Measurements from ENCODE around the gene CRLF2. TPM values are rescaled to one million over a fixed set of nuclear protein-coding genes. Genes with fewer than 3 reads are reported as not detected.
A peak's percentile ranks its signal among the peaks of the same experiment; 100 is the strongest.
"Not testable (repeated sequence)": the region's sequence is repeated elsewhere in the genome, so short reads cannot be mapped to it uniquely, and the experiment has no call there.

CRLF2 gene
- total RNA-seq, 4 donors from 2014 or later: not detected

- no peaks in the 10 kb centered on the region for H3K9me3 ChIP-seq
- intact Hi-C loops (cut with DNase I): no loop called here
- no peak overlapping the region for H3K4me3 ChIP-seq (replicated peaks in 1 of 3)
- no peaks in the 10 kb centered on the region for H3K36me3 ChIP-seq
- no peaks in the 10 kb centered on the region for H3K27me3 ChIP-seq
- peak in 1 of 2 donors; percentile 4 for DNase-seq
- TF ChIP-seq, protein P1, sequence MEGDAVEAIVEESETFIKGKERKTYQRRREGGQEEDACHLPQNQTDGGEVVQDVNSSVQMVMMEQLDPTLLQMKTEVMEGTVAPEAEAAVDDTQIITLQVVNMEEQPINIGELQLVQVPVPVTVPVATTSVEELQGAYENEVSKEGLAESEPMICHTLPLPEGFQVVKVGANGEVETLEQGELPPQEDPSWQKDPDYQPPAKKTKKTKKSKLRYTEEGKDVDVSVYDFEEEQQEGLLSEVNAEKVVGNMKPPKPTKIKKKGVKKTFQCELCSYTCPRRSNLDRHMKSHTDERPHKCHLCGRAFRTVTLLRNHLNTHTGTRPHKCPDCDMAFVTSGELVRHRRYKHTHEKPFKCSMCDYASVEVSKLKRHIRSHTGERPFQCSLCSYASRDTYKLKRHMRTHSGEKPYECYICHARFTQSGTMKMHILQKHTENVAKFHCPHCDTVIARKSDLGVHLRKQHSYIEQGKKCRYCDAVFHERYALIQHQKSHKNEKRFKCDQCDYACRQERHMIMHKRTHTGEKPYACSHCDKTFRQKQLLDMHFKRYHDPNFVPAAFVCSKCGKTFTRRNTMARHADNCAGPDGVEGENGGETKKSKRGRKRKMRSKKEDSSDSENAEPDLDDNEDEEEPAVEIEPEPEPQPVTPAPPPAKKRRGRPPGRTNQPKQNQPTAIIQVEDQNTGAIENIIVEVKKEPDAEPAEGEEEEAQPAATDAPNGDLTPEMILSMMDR (IDR thresholded peaks at IDR 0.05): no peak
- no peak for TF ChIP-seq POLR2A (IDR thresholded peaks at IDR 0.05)
- H3K4me1 ChIP-seq: no peaks in the 10 kb centered on the region
- 28 to 37% methylated on average over 18 of the region's 18 CpGs for WGBS, 2 donors
- no peak overlapping the region for H3K27ac ChIP-seq
These were observed 47.8 kb downstream of the CRLF2 start for GRCh38 chrX:1164322-1165288.

DNA sequence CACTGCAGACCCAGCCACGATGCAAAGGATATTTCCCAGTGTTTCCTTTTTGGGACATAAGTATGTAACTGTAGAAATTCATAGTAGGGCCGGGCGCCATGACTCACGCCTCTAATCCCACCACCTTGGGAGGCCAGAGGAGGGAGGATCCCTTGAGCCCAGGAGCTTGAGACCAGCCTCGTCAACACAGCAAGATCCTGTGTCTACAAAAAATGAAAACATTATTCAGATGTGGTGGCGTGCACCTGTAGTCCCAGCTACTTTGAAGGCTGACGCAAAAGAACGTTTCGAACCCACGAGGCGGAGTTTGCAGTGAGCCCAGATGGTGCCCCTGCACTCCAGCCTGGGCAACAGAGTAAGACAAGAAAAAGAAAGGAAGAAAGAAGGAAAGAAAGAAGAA lies 49.2 kb downstream of the CRLF2 start:
- intact Hi-C loops (cut with DNase I): no loop called here
- TF ChIP-seq, protein P1 (IDR thresholded peaks at IDR 0.05): no peak
- TF ChIP-seq POLR2A (IDR thresholded peaks at IDR 0.05): no peak
- Histone ChIP-seq H3K9me3 (no peaks in the 10 kb centered on the region), H3K36me3 (no peaks in the 10 kb centered on the region), H3K4me1 (no peaks in the 10 kb centered on the region), H3K27ac (no peak overlapping the region), H3K4me3 (replicated peaks in 1 of 3) (no peak overlapping the region), H3K27me3 (no peaks in the 10 kb centered on the region)
- DNase-seq: no peak
- WGBS, 2 donors: 78 to 79% methylated on average over 11 of the region's 11 CpGs

GRCh38 chrX:1162119-1162916 lies 50.1 kb downstream of the CRLF2 start:
- H3K4me1 ChIP-seq: no peaks in the 10 kb centered on the region
- H3K27ac ChIP-seq: no peak overlapping the region
- 72 to 81% methylated on average over 10 of the region's 10 CpGs for WGBS, 2 donors
- DNase-seq: no peak
- H3K36me3 ChIP-seq: no peaks in the 10 kb centered on the region
- TF ChIP-seq, protein P1 (IDR thresholded peaks at IDR 0.05): no peak
- no peak for TF ChIP-seq POLR2A (IDR thresholded peaks at IDR 0.05)
- H3K27me3 ChIP-seq: no peaks in the 10 kb centered on the region
- no peak overlapping the region for H3K4me3 ChIP-seq (replicated peaks in 1 of 3)
- no peaks in the 10 kb centered on the region for H3K9me3 ChIP-seq
- intact Hi-C loops (cut with DNase I): no loop called here

DNA sequence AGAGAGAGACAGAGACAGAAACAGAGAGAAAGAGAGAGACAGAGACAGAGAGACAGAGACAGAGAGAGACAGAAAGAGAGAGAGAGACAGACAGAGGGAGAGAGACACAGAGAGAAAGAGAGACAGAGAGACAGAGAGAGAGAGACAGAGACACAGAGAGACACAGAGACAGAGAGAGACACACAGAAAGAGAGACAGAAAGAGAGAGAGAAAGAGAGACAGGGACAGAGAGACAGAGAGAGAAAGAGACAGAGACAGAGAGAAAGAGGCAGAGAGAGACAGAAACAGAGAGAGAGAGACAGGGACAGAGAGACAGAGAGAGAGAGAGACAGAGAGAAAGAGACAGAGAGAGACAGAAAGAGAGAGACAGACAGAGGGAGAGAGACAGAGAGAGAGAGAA lies 52.9 kb downstream of the CRLF2 start:
- no peaks in the 10 kb centered on the region for H3K36me3 ChIP-seq
- H3K4me1 ChIP-seq: no peaks in the 10 kb centered on the region
- no peaks in the 10 kb centered on the region for H3K27me3 ChIP-seq
- TF ChIP-seq POLR2A (IDR thresholded peaks at IDR 0.05): no peak
- TF ChIP-seq, protein P1 (IDR thresholded peaks at IDR 0.05): no peak
- H3K9me3 ChIP-seq: no peaks in the 10 kb centered on the region
- no peak for DNase-seq
- no peak overlapping the region for H3K27ac ChIP-seq
- intact Hi-C loops (cut with DNase I): no loop called here
- H3K4me3 ChIP-seq (replicated peaks in 1 of 3): no peak overlapping the region

DNA sequence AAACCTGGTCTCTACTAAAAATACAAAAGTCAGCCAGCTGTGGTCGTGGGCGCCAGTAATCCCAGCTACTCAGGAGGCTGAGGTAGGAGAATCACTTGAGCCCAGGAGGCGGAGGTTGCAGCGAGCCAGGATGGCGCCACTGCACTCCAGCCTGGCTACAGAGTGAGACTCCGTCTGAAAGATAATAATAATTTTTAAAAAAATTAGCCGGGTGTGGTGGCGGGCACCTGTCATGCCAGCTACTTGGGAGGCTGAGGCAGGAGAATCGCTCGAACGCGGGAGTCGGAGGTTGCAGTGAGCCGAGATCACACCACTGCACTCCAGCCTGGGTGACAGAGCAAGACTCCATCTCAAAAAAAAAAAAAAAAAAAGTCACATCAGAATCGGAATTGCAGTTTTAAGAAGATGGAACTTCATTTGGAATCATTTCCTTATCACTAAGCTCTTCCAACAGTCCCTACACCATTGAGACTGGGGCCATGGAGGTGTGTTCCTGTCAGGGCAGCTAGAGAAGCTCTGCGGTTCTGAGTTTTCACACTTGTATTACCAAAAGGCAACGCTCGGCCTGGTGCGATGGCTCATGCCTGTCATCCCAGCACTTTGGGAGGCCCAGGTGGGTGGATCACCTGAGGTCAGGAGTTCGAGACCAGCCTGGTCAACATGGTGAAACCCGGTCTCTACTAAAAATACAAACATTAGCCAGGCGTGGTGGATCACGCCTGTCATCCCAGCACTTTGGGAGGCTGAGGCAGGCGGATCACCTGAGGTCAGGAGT lies 55.6 kb downstream of the CRLF2 start:
- H3K9me3 ChIP-seq; H3K4me3 ChIP-seq (replicated peaks in 1 of 3); intact Hi-C loops (cut with DNase I); H3K27me3 ChIP-seq; DNase-seq; H3K4me1 ChIP-seq; H3K27ac ChIP-seq; H3K36me3 ChIP-seq: not testable (repeated sequence)
- WGBS, 2 donors: 83 to 87% methylated on average over 24 of the region's 24 CpGs
